Psoas muscle (tissue), 8 donors: ENCODE measurements around the gene LPP. TPM values are rescaled to one million over a fixed set of nuclear protein-coding genes. Genes with fewer than 3 reads are reported as not detected.

Experiments
- ATAC-seq, 4 donors: fragments of 200-7000 bp; cut with Tn5 transposase; one replicate each; pipeline ENCODE4 v1.9.1; 2020; ENCODE audit warnings: moderate library complexity in 3 of 4, mild to moderate bottlenecking in 2 of 4
- DNase-seq, 2 donors: peaks; one replicate each; pipeline ENCODE4 v3.0.0-alpha.2; 2020
- H3K27ac ChIP-seq: fragments of 200-600 bp; one replicate; pipeline ENCODE4 v1.8.0; 2022
- H3K27me3 ChIP-seq, 3 donors: fragments of 200-600 bp in 1 of 3; one replicate each; pipeline versions ENCODE4 v1.6.1 to v1.8.0; 2013 to 2022; ENCODE audit warnings: low read length in 2 of 3, mild to moderate bottlenecking in 2 of 3, moderate library complexity in 1 of 3; ENCODE audit not compliant: insufficient read depth in 3 of 3
- H3K36me3 ChIP-seq, 2 donors: fragments of 200-600 bp in 1 of 2; one replicate each; pipeline versions ENCODE4 v1.6.1 to v1.8.0; 2013 to 2022; ENCODE audit warnings: low read depth in 1 of 2, mild to moderate bottlenecking in 1 of 2, moderate library complexity in 1 of 2; ENCODE audit not compliant: insufficient read depth in 1 of 2
- H3K4me1 ChIP-seq: fragments of 200-600 bp; one replicate; pipeline ENCODE4 v1.8.0; 2022
- H3K4me3 ChIP-seq: fragments of 200-600 bp; one replicate; pipeline ENCODE4 v1.8.0; 2022; ENCODE audit warnings: mild to moderate bottlenecking
- H3K9me3 ChIP-seq: fragments of 200-600 bp; one replicate; pipeline ENCODE4 v1.8.0; 2022
- WGBS, 3 donors: extraction: QIAGEN DNeasy Blood & Tissue Kit; methylation state at CpG; one replicate each; pipeline versions ENCODE4 v1.1.6 to v1.1.7; 2013; 5-methylcytosine and 5-hydroxymethylcytosine counted together
- intact Hi-C, 2 donors: fragments of 100-400 bp; cut with DNase I; formaldehyde crosslinking; loops; one replicate each; pipeline versions ENCODE4 v1.11.0 to v1.14.2; 2022
- polyA plus RNA-seq, 3 donors: library from polyadenylated mRNA; stranded (reverse); fragments of 200-250 nt; gene quantifications; one replicate each; pipeline ENCODE4 v1.2.3, GENCODE V29; 2013
- total RNA-seq, 4 donors: library from RNA; stranded (reverse); fragmentation: NEBNext Ultra II Directional in 2 of 4; extraction: Animal tissue kit (Norgen Biotek cat#: 25700) in 2 of 4; gene quantifications; one replicate each; pipeline versions ENCODE4 v1.2.1 to v1.2.4, GENCODE V29; 2021 to 2023
- TF ChIP-seq, protein P1 (sequence below): fragments of 200-600 bp; IDR thresholded peaks from one replicate; pipeline ENCODE4 v1.8.0; 2022; ENCODE audit warnings: antibody characterized with exemption
- donor health status: healthy with polysubstance abuse.
- donor health status: DM: no; HTN: no; CAD: no; lungs with moderate emphysema.
- donor health status: Bipolar disorder and iron deficiency.
- donor health status: healthy.
- donor health status: DM: yes; HTN: yes; CAD: no.
- donor health status: DM: no; HTN: no; CAD: no.
- donor health status: DM: no; HTN: no; CAD: no.
- donor health status: DM: yes; HTN: yes; CAD: no.

Gene LPP
- total and polyA plus RNA-seq, 7 donors = 2.6 to 80.3 (median 42.8) TPM

DNA sequence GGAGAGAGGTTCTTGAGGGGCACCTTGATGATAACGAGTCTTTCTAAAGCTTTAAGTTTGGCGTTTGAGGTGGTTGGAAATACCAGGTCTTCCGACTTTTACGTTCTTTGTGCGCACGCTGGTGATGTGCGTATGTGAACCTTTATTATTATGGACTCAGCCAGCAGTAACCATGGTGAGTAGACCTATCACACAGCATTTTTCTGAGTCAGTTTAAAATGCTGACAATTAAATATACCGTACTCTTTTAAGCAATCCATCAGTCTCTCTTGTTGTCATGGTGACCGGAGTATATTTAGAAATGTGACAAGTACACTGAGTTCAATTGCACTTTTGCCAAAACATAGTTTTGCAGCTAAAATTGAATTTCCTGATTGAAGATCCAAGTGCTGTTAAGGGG, 172.2 kb downstream of the LPP start:
- TF ChIP-seq, protein P1, sequence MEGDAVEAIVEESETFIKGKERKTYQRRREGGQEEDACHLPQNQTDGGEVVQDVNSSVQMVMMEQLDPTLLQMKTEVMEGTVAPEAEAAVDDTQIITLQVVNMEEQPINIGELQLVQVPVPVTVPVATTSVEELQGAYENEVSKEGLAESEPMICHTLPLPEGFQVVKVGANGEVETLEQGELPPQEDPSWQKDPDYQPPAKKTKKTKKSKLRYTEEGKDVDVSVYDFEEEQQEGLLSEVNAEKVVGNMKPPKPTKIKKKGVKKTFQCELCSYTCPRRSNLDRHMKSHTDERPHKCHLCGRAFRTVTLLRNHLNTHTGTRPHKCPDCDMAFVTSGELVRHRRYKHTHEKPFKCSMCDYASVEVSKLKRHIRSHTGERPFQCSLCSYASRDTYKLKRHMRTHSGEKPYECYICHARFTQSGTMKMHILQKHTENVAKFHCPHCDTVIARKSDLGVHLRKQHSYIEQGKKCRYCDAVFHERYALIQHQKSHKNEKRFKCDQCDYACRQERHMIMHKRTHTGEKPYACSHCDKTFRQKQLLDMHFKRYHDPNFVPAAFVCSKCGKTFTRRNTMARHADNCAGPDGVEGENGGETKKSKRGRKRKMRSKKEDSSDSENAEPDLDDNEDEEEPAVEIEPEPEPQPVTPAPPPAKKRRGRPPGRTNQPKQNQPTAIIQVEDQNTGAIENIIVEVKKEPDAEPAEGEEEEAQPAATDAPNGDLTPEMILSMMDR = no peak
- ATAC-seq = peak; percentile 43 to 84 (median 65)
- no peaks in the 10 kb centered on the region for H3K9me3 ChIP-seq
- H3K4me1 ChIP-seq = peaks cover 42% of the 10 kb centered on the region
- no peak overlapping the region for H3K4me3 ChIP-seq
- peak overlapping the region; percentile 73 for H3K27ac ChIP-seq
- no peak for DNase-seq
- no peaks in the 10 kb centered on the region for H3K36me3 ChIP-seq
- intact Hi-C loops = no loop called here
- WGBS, 3 donors = 68 to 82% (median 77%) methylated on average over 9 of the region's 9 CpGs
- H3K27me3 ChIP-seq = no peaks in the 10 kb centered on the region

DNA sequence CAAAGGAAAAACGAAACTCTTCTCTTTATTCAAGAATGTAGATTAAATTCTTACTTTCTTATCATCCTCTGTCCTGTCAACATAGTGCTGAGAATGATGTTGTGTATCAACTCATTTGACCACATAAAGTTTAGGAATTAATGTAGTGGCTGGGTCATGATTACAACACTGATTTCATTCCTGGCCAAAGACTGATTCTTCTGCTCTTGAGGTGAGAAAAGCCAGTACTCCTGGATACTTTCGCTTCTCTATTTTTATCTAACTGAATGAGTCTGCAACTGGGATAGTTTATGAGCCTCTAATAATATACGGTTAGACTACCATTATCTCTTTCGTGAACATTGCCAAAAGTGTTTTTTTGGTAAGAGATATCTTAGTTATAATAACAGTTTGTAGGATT, 173.0 kb downstream of the LPP start:
- Histone ChIP-seq H3K9me3 (no peaks in the 10 kb centered on the region), H3K27me3 (no peaks in the 10 kb centered on the region), H3K4me1 (peaks cover 48% of the 10 kb centered on the region), H3K36me3 (no peaks in the 10 kb centered on the region), H3K27ac (peak overlapping the region; percentile 73), H3K4me3 (peak overlapping the region; percentile 12)
- 41 to 55% (median 44%) methylated on average over 4 of the region's 4 CpGs for WGBS, 3 donors
- TF ChIP-seq, protein P1 = no peak
- intact Hi-C loops = no loop called here
- ATAC-seq = peak; percentile 50 to 87 (median 76)
- no peak for DNase-seq

GRCh38 chr3:188327433-188327832, 173.5 kb downstream of the LPP start:
- no peaks in the 10 kb centered on the region for H3K9me3 ChIP-seq
- H3K27me3 ChIP-seq = no peaks in the 10 kb centered on the region
- peak in 3 of 4 donors; percentile 28 to 51 (median 41) for ATAC-seq
- peak overlapping the region; percentile 12 for H3K4me3 ChIP-seq
- WGBS, 3 donors = 55 to 67% (median 59%) methylated on average over 2 of the region's 2 CpGs
- H3K36me3 ChIP-seq = no peaks in the 10 kb centered on the region
- no peak for DNase-seq
- peaks cover 48% of the 10 kb centered on the region for H3K4me1 ChIP-seq
- TF ChIP-seq, protein P1 = no peak
- intact Hi-C loops = no loop called here
- H3K27ac ChIP-seq = peak overlapping the region; percentile 73

DNA sequence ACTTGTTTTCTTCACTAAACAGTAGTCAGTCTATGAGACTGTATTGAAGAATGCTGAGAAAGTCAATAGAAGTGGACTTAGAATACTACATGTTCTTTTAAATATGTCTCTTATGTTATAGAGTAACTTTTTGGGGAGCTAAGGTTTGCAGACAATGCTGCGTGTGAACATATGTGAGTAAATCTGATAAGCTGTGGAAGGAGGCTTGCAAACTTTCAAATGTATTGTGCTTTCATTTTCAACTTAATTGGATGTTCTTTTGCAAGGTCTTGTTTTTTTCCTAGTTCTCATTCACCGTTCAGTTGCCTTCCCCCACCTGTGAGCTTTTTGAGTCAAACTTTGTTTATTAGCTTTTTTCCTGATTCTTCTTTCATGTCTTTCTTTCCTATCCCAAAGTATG, 176.2 kb downstream of the LPP start:
- no peak for ATAC-seq
- TF ChIP-seq, protein P1 = no peak
- intact Hi-C loops = no loop called here
- Histone ChIP-seq H3K27me3 (no peaks in the 10 kb centered on the region), H3K4me1 (peaks cover 48% of the 10 kb centered on the region), H3K36me3 (no peaks in the 10 kb centered on the region), H3K4me3 (no peak overlapping the region), H3K9me3 (peaks cover under 1% of the 10 kb centered on the region), H3K27ac (peak overlapping the region; percentile 27)
- DNase-seq = no peak
- WGBS, 3 donors = 75 to 89% (median 86%) methylated on average over 2 of the region's 2 CpGs

DNA sequence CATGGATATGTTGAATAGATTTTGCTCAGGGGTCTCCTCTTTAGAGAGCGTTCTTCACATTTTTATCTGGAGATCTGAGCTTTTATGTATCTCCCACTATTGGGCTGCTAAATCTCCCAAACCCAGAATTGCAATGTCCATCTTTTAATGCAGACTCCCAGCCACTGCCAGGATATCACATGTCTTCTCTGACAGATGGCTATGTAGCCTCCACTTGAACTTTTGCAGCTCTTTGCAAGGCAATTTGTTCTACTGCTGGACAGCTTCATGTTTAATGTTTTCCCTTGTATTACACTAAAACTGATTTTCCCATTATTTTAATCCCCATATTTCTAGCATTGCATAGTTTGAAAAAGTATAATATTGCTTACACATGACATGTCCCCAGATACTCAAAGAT, 177.2 kb downstream of the LPP start:
- DNase-seq (no peak), ATAC-seq (no peak)
- Histone ChIP-seq H3K9me3 (peaks cover 9% of the 10 kb centered on the region), H3K4me3 (no peak overlapping the region), H3K4me1 (peaks cover 42% of the 10 kb centered on the region), H3K27me3 (no peaks in the 10 kb centered on the region), H3K27ac (peak overlapping the region; percentile 27), H3K36me3 (no peaks in the 10 kb centered on the region)
- 91 to 100% (median 93%) methylated on average over 1 of the region's 1 CpG for WGBS, 3 donors
- intact Hi-C loops = no loop called here
- TF ChIP-seq, protein P1 = no peak
